Activated CD8-positive, alpha-beta memory T cell treated with anti-CD3 and anti-CD28 coated beads, Interleukin-2, amount 50 U/mL, for 48 hours (primary cell): ENCODE measurements around the gene SLC39A11.
"Not testable (repeated sequence)": the region's sequence is repeated elsewhere in the genome, so short reads cannot be mapped to it uniquely, and the experiment has no call there.

Experiments
- DNase-seq: peaks from one replicate; pipeline ENCODE4 v3.0.0-alpha.2; 2020

SLC39A11 gene

DNA sequence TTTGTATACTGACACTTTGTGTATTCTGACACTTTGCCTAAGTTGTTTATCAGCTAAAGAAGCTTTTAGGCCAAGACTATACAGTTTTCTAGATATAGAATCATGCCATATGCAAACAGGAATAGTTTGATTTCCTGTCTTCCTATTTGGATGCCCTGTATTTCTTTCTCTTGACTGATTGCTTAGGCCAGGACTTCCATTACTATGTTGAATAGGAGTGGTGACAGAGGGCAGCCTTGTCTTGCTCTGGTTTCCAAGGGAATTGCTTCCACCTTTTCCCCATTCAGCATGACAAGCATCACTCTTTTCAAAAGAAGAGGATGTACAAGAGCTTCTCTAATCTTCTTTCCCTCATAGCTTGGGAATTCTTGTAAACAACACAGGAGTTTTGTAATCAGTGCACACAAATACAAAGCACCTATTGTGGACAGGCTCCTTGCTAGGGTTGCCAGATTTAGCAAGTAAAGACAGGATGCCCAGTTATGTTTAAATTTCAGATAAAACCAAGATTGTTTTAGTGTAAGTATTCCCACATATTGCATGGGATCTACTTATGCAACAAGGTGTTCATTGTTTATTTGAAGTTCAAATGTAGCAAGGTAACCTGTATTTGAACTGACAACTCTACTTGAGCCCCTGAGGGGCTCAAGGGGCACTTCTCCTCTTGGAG is 233.5 kb downstream of the SLC39A11 start:
- DNase-seq, result no peak

DNA sequence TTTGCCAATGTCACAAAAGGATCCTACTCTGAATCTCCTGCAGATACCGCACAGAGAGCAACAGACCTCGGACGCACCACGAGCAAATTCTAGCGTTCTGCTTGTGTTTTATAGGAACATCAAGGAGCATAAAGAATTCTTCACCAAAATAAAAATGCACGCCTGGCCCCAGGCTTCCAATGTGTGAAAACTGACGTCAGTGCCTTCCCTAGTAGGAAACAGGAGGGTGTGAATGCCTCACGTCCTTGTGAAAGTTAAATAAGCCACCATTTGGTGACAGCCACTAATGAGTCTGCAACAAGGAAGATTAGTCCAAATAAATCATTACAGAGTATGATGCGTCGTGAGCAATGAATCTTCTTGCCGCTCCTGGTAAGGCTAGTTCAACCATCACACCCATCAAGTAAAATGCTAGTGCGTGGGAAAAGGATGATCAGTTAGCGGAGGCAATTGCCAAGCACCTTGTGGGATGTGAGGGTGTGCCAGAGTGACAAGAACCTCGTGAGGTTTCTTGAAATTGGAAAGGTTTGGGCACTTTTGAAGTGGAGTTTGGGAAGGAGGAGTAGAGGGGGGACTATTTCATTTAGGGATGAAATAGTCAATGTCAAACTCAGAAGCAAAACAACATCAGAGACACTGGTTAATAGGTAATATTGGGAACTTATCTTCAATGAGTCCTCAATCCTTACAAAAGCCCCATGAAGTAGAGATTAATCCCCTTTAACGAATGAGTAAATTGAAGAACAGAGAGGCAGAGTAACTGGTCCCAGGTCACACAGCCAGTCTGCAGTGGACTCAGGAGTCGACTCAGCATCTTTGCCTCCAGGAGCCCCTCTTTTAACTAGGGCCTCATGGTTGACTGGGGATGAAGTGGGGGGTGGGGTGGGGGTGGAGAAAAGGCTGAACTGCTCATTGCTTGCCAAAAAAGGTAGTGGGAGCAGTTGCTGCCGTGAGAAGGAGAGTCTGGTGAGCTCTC is 238.8 kb downstream of the SLC39A11 start:
- no peak for DNase-seq

DNA sequence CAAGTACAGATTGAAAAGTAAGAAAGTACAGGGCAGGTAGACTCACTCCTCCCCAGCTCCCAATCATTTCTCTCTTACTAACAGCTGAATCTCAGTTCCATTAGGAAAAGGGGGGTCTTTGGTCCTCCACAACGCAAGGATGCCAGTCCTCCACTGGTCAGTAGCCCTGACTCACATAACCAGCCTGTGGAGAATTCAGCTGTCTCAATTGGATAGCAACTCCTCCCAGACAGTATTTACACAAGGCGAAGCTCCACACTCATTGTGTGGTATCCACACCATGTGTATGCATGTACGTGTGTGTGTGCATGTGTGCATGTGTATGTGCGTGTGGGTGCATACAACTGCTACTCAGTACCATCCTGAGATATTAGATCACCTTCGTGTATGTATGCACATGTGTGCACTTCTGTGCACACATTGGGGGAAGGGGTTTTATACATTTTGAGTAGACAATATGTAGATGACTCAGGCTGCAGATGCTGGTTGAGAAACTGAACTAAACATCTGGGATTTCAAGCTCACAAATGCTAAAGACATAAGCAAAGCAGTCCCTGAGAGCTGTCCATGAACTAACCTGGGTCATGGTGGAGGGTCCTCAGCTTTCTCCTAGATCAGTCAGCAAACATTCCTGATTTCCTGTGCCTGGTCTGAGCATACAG is 240.1 kb downstream of the SLC39A11 start:
- no peak for DNase-seq

DNA sequence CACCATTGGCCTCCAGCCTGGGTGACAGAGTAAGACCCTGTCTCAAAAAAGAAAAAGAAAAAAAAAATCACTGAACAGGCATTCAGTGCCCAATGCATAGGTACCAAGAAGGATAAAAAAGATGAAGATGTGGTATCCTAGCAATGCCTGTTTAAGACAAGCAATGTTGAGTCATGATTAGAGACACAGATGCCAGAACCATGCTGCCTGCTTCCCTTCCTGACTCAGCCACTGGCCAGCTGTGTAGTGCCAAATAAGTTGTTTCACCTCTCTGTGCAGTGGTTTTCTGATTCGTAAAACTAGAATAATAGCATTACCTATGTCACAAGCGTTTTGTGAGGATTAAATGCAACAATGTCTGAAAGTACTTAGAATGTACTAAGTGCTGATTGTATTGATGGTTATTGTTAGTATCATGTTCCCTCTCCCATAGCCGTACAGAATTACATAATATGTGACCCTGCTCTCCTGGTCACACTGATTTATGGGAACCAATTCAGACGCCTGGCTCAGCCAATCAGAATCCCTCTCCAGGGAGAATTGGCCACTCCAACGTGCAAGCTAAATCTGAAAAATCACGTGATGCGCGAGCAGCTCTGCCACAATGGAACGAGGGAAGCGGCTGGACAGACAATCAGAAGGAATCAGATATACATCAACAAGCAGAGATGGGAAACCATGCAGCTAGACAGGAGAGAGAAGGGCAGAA is 241.9 kb downstream of the SLC39A11 start:
- no peak for DNase-seq

DNA sequence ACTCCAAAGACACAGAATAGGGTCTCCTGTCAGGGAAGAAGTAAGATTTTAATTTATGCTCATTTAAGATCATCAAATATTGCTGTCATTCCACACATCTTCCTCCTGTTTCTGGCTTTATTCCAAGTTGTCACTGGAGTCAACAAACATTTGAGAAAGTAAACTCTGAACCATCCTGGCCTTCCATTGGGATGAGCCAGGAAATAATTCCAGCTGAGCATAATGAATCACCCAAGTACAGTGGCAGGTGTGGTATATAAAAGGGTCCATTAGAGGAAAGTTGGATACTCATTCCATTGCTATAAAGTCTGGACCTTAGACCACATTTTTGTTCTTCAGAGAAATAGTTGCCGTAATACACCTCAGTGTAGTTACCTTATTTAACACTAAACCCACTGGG is 246.1 kb downstream of the SLC39A11 start:
- no peak for DNase-seq

DNA sequence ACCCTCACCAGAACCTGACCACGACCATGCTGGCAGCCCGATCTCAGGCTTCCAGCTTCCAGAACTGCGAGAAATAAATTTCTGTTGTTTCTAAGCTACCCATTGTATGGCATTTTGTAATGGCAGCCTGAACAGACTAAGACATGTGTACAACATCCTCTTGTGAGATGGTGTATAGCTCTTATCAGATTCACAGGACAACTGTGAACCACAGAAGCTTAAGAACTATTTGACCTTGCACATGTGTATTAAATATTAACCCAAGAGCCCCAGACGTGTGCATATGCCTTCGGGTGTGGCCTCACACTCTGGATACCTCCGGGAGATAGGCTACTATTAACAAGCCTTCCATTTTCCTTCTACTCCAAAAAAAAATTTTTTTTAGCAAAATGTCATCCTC is 248.9 kb downstream of the SLC39A11 start:
- no peak for DNase-seq

DNA sequence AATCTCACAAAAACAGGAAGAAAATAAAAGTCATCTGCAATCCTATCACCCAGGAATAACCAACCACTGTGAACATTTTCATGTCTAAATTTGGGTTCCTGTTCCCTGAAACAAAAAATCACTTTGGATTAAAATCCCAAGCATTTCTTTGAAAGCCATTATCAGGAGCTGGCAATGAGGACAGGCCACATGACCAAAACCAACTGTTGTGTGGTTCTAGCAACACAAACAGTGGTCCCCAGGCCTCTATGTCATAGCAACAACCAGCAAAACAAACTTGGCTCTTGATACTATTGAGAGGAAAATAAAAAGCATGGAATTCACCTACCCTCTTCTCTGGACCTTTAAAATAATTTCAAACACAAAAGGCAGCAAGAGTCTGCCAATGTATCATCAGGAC is 252.5 kb downstream of the SLC39A11 start:
- DNase-seq, result no peak

DNA sequence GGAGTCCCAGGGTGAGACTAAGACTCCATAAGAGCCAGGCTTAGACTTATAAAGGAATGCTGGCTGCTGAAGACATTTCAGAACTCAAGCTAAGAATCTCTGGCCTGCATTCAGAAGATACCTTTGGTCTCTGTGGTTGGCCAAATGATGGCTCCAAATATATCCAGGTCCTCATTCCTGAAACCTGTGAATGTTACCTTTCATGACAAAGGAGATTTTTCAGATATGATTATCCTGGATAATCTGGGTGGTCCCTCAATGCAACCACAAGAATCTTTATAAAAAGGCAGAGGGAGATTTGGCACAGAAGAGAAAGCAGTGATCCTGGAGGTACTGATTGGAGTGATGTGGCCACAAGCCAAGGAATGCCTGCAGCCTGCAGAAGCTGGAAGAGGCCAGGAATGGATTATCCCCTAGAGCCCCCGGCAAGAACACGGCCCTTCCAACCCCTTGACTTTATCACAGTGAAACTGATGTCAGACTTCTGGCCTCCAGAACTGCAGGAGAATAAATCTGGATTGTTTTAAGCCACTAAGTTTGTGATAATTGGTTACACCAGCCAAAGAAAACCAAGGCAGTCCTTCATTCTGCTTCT is 253.3 kb downstream of the SLC39A11 start:
- no peak for DNase-seq

DNA sequence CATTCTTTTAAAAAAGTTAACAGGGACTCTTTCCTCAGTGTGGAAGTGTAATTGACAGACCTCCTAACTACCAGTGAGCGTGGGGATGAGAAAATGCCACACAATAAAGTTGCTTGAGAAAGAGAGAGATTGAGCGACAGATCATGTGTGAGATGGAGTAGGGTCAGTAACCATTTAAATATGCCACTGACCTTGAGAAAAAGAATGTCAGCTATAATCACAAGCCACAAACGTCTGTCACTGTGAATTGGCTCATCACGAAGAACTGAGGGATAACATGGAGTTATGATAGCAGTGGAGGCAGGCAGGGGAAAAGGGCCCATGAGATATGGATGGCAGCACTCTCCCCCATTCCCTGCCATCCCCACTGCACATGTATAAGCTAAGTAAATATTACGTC is 253.9 kb downstream of the SLC39A11 start:
- no peak for DNase-seq

DNA sequence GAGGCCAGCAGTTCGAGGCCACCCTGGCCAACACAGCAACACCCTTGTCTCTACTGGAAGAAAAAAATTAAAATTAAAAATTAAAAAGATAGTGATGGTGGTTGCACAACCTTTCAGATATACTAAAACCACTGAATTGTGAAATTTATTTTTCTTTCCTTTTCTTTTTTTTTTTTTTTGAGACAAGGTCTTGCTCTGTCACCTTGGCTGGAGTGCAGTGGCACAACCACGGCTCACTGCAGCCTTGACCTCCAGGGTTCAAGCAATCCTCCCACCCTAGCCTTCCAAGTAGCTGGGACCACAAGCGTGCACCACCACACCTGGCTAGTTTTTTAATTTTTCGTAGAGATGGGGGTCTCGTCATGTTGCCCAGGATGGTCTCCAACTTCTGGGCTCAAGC is 254.4 kb downstream of the SLC39A11 start:
- DNase-seq, result no peak

DNA sequence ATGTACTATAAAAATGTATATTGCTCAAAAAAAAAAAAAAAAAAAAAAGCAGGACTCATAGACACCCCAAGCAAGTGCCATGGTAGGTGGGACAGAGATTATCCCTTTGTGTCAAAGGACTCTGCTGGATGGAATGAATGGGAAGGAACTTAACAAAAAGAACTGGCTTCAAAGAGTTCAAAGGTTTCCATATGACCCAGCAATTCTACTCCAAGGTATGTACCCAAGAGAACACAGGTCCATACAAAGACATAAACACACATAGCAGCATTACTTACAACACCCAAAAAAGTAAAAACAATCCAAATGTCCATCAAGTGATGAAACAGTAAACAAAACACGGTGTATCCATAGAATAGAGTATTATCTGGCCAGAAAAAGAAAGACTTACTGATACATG is 255.2 kb downstream of the SLC39A11 start:
- no peak for DNase-seq

DNA sequence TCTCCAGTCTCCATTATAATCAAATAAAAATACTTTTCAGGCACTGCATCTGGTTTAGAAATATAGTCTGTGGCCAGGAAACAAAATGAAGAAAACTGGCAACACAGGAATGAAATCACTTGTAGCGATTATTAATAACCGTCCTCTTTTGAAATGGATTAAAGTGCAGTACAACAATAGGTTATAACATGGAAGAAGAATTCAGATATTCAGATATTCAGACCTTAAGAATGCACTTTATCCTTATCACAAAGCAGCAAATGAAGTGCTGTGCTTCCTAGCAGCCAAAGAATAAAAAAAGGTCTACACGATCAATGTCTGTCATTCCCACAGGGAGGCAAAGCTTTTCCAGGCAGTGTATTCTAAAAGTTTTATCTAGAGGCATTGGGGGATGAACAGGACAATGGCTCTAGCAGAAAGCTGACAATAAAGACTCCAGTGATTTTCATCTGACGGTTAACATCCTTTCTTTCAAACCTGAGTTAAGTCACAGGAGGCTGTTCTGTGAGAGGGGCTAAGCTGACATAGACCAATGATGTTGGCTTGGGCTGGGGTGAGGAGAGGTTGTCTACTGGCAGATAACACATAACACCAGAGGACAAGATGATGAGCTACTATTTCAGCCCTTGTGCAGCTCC is 259.2 kb downstream of the SLC39A11 start:
- DNase-seq, result no peak

DNA sequence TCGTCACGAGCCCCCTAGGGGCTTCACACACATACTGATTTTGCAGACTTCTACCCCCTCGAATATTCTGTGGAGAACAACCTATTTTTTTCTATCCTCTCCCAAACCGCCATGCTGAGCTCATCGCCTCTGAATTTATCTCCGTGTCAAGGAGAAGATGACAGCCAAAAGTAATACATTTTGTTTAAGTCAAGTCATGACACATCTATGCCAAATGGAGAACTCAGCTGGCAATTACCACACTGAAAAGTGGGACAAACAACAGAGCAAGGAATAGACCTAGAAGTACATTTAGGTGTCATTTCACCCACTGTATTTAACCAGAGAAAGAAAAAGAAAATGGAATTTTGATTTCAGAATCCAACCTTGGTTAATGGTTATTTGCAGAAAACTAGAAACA is 260.2 kb downstream of the SLC39A11 start:
- DNase-seq, result no peak

DNA sequence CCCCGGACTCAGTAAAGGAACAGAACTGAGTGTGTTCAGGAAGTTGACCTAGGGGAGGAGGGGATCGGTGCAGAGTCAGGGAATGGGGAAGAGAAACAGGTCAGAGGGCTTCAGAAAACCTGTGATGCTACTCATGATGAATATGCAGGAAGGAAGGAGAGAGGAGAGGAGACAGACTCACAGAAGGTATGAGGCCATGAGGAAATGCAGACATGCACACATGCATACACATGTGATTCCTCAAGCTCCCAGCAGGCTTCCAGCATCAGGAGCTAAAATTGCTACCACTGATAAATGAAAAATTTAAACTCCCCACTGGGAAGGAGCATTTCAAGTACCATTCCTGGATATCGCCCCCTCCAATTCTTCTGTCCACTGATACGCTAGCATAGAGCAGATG is 262.6 kb downstream of the SLC39A11 start:
- no peak for DNase-seq

DNA sequence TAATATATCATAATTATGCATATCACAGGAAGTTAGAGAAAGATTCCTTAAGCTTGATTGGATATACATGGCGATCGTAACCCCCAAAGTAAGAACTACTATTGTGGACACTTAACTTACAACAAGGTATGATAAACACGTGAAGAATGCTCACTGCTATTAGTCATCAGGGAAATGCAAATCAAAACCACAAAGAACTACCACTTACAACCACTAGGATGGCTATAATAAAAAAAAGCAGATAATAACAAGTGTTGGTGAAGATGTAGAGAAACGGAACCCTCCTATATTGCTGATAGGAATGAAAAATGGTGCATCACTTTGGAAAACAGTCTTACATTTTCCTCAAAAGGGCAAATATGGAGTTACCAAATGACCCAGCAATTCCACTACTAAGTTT is 265.9 kb downstream of the SLC39A11 start:
- no peak for DNase-seq

DNA sequence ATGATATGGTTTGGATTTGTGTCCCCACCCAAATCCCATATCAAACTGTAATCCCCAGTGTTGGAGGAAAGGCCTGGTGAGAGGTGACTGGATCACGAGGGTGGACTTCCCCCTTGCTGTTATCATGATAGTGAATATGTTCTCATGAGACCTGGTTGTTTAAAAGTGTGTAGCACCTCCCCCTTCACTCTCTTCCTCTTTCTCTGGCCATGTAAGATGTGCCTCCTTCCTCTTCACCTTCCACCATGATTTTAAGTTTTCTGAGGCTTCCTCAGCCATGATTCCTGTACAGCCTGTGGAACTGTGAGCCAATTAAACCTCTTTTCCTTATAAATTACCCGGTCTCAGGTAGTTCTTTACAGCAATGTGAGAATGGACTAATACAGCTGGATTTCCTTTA is 266.4 kb downstream of the SLC39A11 start:
- not testable (repeated sequence) for DNase-seq

DNA sequence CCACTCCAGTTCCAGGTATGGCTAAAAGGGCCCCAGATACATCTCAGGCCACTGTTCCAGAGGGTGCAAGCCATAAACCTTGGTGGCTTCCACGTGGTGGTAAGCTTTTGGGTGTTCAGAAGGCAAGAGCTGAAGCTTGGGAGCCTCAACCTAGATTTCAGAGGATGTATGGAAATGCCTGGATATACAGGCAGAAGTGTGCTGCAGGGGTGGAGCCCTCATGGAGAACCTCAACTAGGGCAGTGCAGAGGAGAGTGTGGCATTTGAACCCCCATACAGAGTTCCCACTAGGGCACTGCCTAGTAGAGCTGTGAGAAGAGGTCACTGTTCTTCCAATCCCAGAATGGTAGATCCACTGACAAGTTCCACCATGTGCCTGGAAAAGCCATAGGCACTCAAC is 267.3 kb downstream of the SLC39A11 start:
- no peak for DNase-seq

DNA sequence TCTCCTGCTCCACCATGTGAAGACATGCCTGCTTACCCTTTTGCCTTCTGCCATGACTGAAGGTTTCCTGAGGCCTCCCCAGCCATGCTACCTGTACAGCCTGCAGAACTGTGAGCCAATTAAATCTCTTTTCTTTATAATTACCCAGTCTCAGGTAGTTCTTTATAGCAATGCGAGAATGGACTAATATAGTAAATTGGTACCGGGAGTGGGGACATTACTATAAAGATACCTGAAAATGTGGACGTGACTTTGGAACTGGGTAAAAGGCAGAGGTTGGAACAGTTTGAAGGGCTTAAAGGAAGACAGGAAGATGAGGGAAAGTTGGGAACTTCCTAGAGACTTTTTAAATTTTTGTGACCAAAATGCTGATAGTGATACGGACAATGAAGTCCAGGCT is 268.2 kb downstream of the SLC39A11 start:
- DNase-seq, result not testable (repeated sequence)

DNA sequence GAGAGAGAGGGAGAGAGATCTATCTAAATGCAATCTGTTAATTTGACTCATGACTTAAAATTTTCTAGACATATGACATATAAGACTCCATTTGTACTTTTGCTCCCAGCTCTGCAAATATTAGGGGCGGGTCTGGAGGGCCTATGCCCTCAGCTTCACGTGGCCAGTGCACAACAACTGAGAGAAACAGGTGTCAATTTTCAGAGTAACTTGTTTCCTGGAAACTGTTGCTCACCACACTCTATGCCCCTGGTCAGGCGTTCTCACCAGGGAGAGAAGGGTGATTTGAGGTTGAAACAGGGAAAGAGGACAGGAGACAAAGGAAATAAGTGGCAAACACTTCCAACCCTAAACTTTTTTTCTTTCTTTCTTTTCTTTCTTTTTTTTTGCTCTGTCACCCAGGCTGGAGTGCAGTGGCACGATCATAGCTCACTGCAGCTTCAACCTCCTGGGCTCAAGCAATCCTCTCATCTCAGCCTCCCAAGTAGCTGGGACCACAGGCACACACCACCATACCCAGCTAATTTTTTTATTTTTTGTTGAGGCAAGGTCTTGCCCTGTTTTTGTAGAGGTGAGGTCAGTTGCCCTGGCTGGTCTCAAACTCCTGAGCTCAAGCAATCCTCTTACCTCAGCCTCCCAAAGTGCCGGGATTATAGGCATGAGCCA is 270.0 kb downstream of the SLC39A11 start:
- DNase-seq, result no peak

DNA sequence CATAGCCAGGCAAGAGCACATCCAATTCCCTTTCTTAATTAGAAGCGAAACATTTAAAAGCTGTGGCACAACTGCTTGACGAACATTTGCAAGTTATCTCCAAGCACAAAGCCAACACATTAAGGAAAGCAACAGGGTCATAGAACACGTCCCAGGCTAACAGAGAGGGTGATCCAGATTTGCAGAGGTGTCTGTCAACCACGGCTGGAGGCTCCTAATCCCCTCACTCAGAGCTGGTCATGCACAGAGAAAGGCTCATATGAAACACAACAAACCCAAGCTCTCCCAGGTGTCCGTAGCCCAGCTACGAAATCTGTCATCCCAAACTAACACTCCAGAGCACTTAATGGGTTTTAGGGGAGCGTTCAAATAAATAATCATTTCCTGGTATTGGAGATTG is 276.1 kb downstream of the SLC39A11 start:
- DNase-seq, result no peak

DNA sequence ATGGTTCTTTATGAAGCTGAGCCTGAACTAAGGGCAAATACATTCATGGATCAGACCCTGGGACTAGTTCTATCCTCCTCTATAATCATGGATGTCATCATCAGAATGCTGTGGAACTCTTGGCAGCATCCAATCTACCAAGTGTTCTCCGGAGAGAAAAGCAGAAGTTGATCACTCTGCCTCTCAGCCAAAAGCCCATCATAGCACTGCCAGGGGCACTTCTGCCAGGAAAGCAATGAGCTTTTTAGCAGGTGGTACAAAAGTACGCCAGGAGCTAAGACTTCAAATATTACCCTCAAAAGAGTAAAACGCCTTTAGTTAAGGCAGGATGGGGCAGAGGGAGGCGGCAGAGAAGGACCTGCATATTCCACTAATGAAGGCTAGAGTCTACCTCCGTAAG is 279.0 kb downstream of the SLC39A11 start:
- no peak for DNase-seq

DNA sequence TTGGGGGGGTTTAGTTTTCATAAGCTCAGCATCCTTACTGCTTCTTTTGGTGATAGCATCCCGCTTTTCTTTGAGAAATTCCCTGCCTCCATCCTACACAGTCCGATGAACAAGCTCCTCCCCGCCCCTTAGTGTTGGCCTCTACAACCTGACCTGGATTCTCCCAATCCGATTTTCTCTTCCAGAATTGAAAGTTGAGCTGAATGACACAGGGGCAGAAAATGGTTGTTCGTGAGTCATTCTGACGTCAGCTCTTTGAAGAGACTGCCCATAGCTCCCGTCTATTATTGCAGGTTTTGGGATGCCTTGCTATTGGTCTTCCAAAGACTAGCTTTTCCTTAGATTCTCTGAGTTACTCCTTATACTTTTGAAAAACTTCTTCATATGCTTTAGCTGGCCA is 279.7 kb downstream of the SLC39A11 start:
- DNase-seq, result no peak
